M059J (cell line): ENCODE measurements around the gene SMCO1. TPM values are rescaled to one million over a fixed set of nuclear protein-coding genes. Genes with fewer than 3 reads are reported as not detected.
"Not testable (repeated sequence)": the region's sequence is repeated elsewhere in the genome, so short reads cannot be mapped to it uniquely, and the experiment has no call there.

ENCODE experiments used
- DNase-seq: peaks from one replicate; pipeline ENCODE4 v3.0.0-alpha.2; 2012; ENCODE audit warnings: low read depth
- total RNA-seq: library from RNA; depleted of rRNA; stranded (reverse); fragments of >200 nt; shearing (Covaris generic); gene quantifications from 2 replicates; pipeline ENCODE4 v1.2.3, GENCODE V29; 2014

Gene SMCO1
- total RNA-seq, 1 experiment from 2014 or later = 0.05 TPM

GRCh38 chr3:196521291-196521690 is 6.1 kb upstream of the SMCO1 start:
- DNase-seq = not testable (repeated sequence)

GRCh38 chr3:196519718-196520082 is 4.6 kb upstream of the SMCO1 start:
- DNase-seq = no peak

GRCh38 chr3:196518966-196519717 is 4.0 kb upstream of the SMCO1 start:
- peak; percentile 79 for DNase-seq

GRCh38 chr3:196517919-196518318 is 2.8 kb upstream of the SMCO1 start:
- peak; percentile 27 for DNase-seq

- no peak for DNase-seq
Observed at GRCh38 chr3:196517162-196517800, 2.1 kb upstream of the SMCO1 start.

GRCh38 chr3:196514350-196514716 is 813 bp downstream of the SMCO1 start:
- no peak for DNase-seq

- peak; percentile 68 for DNase-seq
Observed at GRCh38 chr3:196513697-196514349, 1.3 kb downstream of the SMCO1 start.

GRCh38 chr3:196511646-196512425 is 3.3 kb downstream of the SMCO1 start:
- DNase-seq = not testable (repeated sequence)

GRCh38 chr3:196511108-196511507 is 4.0 kb downstream of the SMCO1 start:
- not testable (repeated sequence) for DNase-seq

GRCh38 chr3:196506687-196507086 is 8.5 kb downstream of the SMCO1 start:
- DNase-seq = no peak

GRCh38 chr3:196504556-196504955 is 10.6 kb downstream of the SMCO1 start:
- no peak for DNase-seq

- not testable (repeated sequence) for DNase-seq
Observed at GRCh38 chr3:196504077-196504398, 11.1 kb downstream of the SMCO1 start.

- DNase-seq = peak; percentile 96
Observed at GRCh38 chr3:196503196-196504076, 11.7 kb downstream of the SMCO1 start, which contains the start of gene RNF168. TSS of gene RNF168 (minus strand) at chr3:196503768. CDS start at chr3:196503173, 595 bp downstream.

GRCh38 chr3:196502775-196503195 is 12.4 kb downstream of the SMCO1 start:
- peak; percentile 95 for DNase-seq

GRCh38 chr3:196501316-196502044 is 13.7 kb downstream of the SMCO1 start:
- peak; percentile 44 for DNase-seq

- no peak for DNase-seq
Observed at GRCh38 chr3:196499807-196500524, 15.2 kb downstream of the SMCO1 start.

GRCh38 chr3:196499061-196499460 is 16.1 kb downstream of the SMCO1 start:
- no peak for DNase-seq

GRCh38 chr3:196498297-196498696 is 16.8 kb downstream of the SMCO1 start:
- DNase-seq = no peak

- no peak for DNase-seq
Observed at GRCh38 chr3:196496183-196496582, 19.0 kb downstream of the SMCO1 start.

GRCh38 chr3:196493292-196493691 is 21.9 kb downstream of the SMCO1 start:
- no peak for DNase-seq
